Ascending aorta (tissue), 2 donors: Measurements from ENCODE around the gene TMEM186. TPM values are rescaled to one million over a fixed set of nuclear protein-coding genes. Genes with fewer than 3 reads are reported as not detected.
"Not testable (repeated sequence)": the region's sequence is repeated elsewhere in the genome, so short reads cannot be mapped to it uniquely, and the experiment has no call there.

Source experiments
- DNase-seq, 2 donors: peaks; one replicate each; pipeline ENCODE4 v3.0.0-alpha.2; 2019; ENCODE audit warnings: low spot score in 2 of 2
- H3K27ac ChIP-seq, 2 donors: fragments of 200-600 bp; sonication (generic); one replicate each; pipeline ENCODE4 v1.5.1; 2016 to 2017; ENCODE audit warnings: mild to moderate bottlenecking in 1 of 2
- H3K27me3 ChIP-seq: fragments of 200-600 bp; sonication (generic); one replicate; pipeline ENCODE4 v1.5.1; 2017
- H3K36me3 ChIP-seq, 2 donors: fragments of 200-600 bp; sonication (generic); one replicate each; pipeline ENCODE4 v1.5.1; 2016
- H3K4me1 ChIP-seq, 2 donors: fragments of 200-600 bp; sonication (generic); one replicate each; pipeline ENCODE4 v1.5.1; 2016 to 2017; ENCODE audit warnings: mild to moderate bottlenecking in 1 of 2
- H3K4me3 ChIP-seq, 2 donors: fragments of 200-600 bp; sonication (generic); one replicate each; pipeline ENCODE4 v1.5.1; 2016 to 2017; ENCODE audit warnings: mild to moderate bottlenecking in 1 of 2
- H3K9me3 ChIP-seq, 2 donors: fragments of 200-600 bp; sonication (generic); one replicate each; pipeline ENCODE4 v1.5.1; 2016
- CTCF ChIP-seq, 3 experiments: fragments of 200-600 bp in 2 of 3; fragments of 450-650 bp in 1 of 3; sonication (generic) in 2 of 3; IDR thresholded peaks; one replicate each; pipeline ENCODE4 v1.5.1; 2016 to 2019; ENCODE audit warnings: antibody characterized with exemption in 3 of 3, mild to moderate bottlenecking in 1 of 3, moderate library complexity in 1 of 3
- intact Hi-C: fragments of 100-400 bp; cut with DNase I; formaldehyde crosslinking; loops from one replicate; pipeline ENCODE4 v1.15.1; 2023
- total RNA-seq: library from RNA; depleted of rRNA; stranded (reverse); fragments of >200 nt; gene quantifications from one replicate; pipeline ENCODE4 v1.1.0, GENCODE V29; 2016

Gene TMEM186
- total RNA-seq, result 1.5 TPM

- peak; percentile 85 to 98 for DNase-seq
- no peaks in the 10 kb centered on the region for H3K27me3 ChIP-seq
- no peaks in the 10 kb centered on the region for H3K9me3 ChIP-seq
- peaks cover 5 to 29% of the 10 kb centered on the region in 2 donors for H3K4me1 ChIP-seq
- H3K4me3 ChIP-seq, result peak within 1 kb of the TSS; percentile 92 to 93
- H3K36me3 ChIP-seq, result peaks cover 12 to 13% of the 10 kb centered on the region in 2 donors
- peak within 1 kb of the TSS; percentile 71 to 90 for H3K27ac ChIP-seq
- TF ChIP-seq CTCF (IDR thresholded peaks at IDR 0.05), result no peak
- intact Hi-C loops, result loop anchor here (1.0 to 10.0 kb wide), 7 partner anchors 72 to 297 kb away; partner anchors contain the start of genes ABAT, CARHSP1, HAPSTR1 and LITAFD
Measured at GRCh38 chr16:8797364-8798173, at the start of gene TMEM186, which contains the start of gene PMM2. TSS of gene TMEM186 (minus strand) at chr16:8797639. CDS start at chr16:8797614, 25 bp downstream. TSS of gene PMM2 (plus strand) at chr16:8797839. CDS start at chr16:8797883, 44 bp downstream.

- Histone ChIP-seq H3K27ac (no peak overlapping the region), H3K27me3 (no peaks in the 10 kb centered on the region), H3K4me1 (peaks cover 0 to 6% of the 10 kb centered on the region in 2 donors), H3K9me3 (no peaks in the 10 kb centered on the region), H3K36me3 (peaks cover 16 to 28% of the 10 kb centered on the region in 2 donors), H3K4me3 (no peak overlapping the region)
- intact Hi-C loops, result no loop called here
- no peak for DNase-seq
- no peak for TF ChIP-seq CTCF (IDR thresholded peaks at IDR 0.05)
Measured at GRCh38 chr16:8847145-8847544, 49.7 kb upstream of the TMEM186 start.

- no peak overlapping the region for H3K4me3 ChIP-seq
- no peak for DNase-seq
- no peaks in the 10 kb centered on the region for H3K9me3 ChIP-seq
- intact Hi-C loops, result no loop called here
- H3K4me1 ChIP-seq, result peaks cover 0 to 6% of the 10 kb centered on the region in 2 donors
- no peak overlapping the region for H3K27ac ChIP-seq
- TF ChIP-seq CTCF (IDR thresholded peaks at IDR 0.05), result no peak
- peaks cover 16 to 27% of the 10 kb centered on the region in 2 donors for H3K36me3 ChIP-seq
- H3K27me3 ChIP-seq, result no peaks in the 10 kb centered on the region
Measured at GRCh38 chr16:8846401-8846932, 49.0 kb upstream of the TMEM186 start.

GRCh38 chr16:8845699-8846298, 48.4 kb upstream of the TMEM186 start:
- H3K36me3 ChIP-seq, result peaks cover 16 to 27% of the 10 kb centered on the region in 2 donors
- DNase-seq, result no peak
- no peak overlapping the region for H3K27ac ChIP-seq
- peaks cover 0 to 6% of the 10 kb centered on the region in 2 donors for H3K4me1 ChIP-seq
- H3K9me3 ChIP-seq, result no peaks in the 10 kb centered on the region
- intact Hi-C loops, result no loop called here
- TF ChIP-seq CTCF (IDR thresholded peaks at IDR 0.05), result no peak
- H3K27me3 ChIP-seq, result no peaks in the 10 kb centered on the region
- no peak overlapping the region for H3K4me3 ChIP-seq

DNA sequence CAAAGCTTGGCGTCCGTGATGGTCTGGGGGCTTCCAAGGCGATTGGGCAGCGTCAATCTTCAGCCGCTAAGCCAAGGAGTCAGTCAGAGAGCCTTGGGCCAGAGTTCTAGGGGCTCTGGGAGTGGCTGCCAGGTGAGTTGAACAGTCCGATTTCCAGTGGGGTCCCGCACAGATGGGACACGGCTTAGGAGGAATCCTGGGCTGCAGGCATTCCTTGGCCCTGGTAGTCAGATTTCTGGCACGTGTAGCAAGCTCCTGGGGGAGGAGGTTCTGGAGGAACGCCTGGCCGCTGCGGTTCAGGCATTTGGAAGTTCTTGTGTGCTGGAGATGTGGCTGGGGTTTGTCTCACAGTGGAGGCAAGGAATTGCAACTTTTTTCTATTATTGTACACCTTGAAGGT, 45.9 kb upstream of the TMEM186 start:
- DNase-seq, H3K27ac ChIP-seq, H3K4me1 ChIP-seq, intact Hi-C loops, H3K9me3 ChIP-seq, H3K36me3 ChIP-seq, H3K27me3 ChIP-seq, H3K4me3 ChIP-seq: not testable (repeated sequence)

DNA sequence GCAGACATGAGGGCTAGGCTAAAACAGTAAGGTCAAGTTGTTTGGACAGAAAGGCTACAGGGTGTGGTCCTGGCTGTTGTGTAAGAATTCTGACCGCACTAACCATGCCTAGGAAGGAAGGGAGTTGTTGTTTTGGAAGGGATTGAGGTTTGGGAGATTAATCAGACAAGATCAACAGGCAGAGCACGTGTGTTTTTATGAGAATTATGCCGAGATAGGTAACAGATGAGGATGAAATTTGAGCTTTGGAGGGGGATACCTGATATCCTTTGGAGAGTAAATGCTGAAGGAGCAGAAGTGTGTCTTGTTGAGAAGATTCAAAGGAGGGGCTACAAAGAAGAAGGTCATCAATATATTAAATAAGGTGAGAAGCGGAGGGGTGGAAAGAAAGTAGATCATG, 44.6 kb upstream of the TMEM186 start:
- H3K4me1 ChIP-seq, H3K9me3 ChIP-seq, H3K27ac ChIP-seq, H3K4me3 ChIP-seq, DNase-seq, intact Hi-C loops, H3K36me3 ChIP-seq, H3K27me3 ChIP-seq: not testable (repeated sequence)

DNA sequence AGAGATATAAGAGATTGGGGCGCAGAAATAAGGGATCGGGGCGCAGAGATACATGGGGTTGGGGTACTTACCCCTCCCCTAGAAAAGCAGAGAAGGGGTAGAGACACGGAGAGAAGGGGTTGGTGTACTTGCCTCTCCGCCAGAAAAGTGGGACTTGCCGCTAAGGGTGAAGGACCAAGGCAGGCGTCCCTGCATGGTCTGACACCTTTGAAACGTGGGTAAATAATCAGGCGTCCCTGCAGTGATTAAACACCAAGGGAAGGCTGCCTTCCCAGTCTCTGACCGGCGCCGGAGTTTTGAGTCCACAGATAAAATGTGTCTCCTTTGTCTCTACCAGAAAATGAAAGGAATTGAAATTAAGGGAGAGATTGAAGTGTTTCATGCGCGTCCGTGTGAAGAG, 40.2 kb upstream of the TMEM186 start:
- H3K27ac ChIP-seq, intact Hi-C loops, H3K4me3 ChIP-seq, H3K4me1 ChIP-seq, H3K9me3 ChIP-seq, DNase-seq, H3K36me3 ChIP-seq, H3K27me3 ChIP-seq: not testable (repeated sequence)

- intact Hi-C loops, DNase-seq, H3K4me1 ChIP-seq, H3K27me3 ChIP-seq, H3K9me3 ChIP-seq, H3K4me3 ChIP-seq, H3K36me3 ChIP-seq, H3K27ac ChIP-seq: not testable (repeated sequence)
Measured at GRCh38 chr16:8836797-8837196, 39.4 kb upstream of the TMEM186 start.
